ENCODE measurements around the gene H2BK1.

H2BK1 gene

DNA sequence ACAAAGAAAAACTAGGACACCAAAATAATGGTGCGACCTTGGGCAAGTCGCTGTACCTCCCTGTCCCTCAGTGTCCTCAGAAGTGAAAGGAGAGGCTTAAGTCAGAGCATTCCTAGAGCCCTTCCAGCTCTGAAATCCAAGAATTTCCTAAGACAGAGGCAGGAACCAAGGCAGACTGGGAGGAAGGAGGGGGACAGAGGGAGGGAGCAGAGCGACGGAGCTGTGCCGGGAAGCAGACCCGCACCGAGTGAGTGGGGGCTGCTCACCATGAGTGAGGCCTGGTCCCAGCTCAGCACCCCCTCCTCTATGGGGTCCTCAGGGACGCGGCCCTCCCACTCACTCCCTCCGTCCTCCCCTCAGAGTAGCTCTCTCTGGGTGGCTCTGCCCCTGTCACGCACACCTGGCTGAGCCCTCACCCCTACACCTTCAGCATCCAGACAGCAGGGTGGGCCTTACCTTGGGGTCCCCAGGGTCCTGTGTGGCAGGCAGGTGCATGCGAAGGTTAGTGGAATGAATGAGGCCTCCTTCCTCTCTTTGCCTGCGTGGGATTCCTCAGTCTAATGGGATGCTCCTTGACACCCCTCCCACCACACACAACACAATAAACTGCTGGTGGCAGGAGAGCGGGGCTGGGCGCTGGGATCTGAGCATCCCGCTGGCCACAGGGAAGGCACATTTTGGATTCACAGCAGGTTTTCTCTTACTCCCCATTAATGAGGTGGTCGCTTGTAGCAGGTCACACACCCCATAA is 42.8 kb upstream of the H2BK1 start:
- no peak overlapping the region for H3K4me3 ChIP-seq (replicated peaks; ENCODE audit: low read depth, low read length)
- DNase-seq (ENCODE audit: extremely low read depth, low read depth): no peak
- TF ChIP-seq, protein P1, sequence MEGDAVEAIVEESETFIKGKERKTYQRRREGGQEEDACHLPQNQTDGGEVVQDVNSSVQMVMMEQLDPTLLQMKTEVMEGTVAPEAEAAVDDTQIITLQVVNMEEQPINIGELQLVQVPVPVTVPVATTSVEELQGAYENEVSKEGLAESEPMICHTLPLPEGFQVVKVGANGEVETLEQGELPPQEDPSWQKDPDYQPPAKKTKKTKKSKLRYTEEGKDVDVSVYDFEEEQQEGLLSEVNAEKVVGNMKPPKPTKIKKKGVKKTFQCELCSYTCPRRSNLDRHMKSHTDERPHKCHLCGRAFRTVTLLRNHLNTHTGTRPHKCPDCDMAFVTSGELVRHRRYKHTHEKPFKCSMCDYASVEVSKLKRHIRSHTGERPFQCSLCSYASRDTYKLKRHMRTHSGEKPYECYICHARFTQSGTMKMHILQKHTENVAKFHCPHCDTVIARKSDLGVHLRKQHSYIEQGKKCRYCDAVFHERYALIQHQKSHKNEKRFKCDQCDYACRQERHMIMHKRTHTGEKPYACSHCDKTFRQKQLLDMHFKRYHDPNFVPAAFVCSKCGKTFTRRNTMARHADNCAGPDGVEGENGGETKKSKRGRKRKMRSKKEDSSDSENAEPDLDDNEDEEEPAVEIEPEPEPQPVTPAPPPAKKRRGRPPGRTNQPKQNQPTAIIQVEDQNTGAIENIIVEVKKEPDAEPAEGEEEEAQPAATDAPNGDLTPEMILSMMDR (IDR thresholded peaks at IDR 0.05; ENCODE audit: low read depth, low read length, missing control alignments): no peak

DNA sequence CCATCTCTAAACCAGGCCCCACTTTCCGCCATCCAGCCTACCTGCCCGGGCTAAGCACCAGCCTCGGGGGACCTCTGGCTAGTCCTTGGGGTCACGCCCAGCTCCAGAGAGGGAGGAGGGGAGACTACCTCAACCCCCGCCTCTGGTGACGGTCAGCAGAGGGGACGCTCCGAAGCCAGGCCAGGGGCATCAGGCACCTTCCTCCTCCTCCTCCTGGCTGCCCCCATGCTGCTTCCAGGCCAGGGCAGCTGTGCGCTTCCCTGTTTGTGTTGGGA is 42.2 kb upstream of the H2BK1 start:
- no peak for DNase-seq (ENCODE audit: extremely low read depth, low read depth)
- TF ChIP-seq, protein P1 (IDR thresholded peaks at IDR 0.05; ENCODE audit: low read depth, low read length, missing control alignments): no peak
- peak overlapping the region; percentile 51 for H3K4me3 ChIP-seq (replicated peaks; ENCODE audit: low read depth, low read length)

DNA sequence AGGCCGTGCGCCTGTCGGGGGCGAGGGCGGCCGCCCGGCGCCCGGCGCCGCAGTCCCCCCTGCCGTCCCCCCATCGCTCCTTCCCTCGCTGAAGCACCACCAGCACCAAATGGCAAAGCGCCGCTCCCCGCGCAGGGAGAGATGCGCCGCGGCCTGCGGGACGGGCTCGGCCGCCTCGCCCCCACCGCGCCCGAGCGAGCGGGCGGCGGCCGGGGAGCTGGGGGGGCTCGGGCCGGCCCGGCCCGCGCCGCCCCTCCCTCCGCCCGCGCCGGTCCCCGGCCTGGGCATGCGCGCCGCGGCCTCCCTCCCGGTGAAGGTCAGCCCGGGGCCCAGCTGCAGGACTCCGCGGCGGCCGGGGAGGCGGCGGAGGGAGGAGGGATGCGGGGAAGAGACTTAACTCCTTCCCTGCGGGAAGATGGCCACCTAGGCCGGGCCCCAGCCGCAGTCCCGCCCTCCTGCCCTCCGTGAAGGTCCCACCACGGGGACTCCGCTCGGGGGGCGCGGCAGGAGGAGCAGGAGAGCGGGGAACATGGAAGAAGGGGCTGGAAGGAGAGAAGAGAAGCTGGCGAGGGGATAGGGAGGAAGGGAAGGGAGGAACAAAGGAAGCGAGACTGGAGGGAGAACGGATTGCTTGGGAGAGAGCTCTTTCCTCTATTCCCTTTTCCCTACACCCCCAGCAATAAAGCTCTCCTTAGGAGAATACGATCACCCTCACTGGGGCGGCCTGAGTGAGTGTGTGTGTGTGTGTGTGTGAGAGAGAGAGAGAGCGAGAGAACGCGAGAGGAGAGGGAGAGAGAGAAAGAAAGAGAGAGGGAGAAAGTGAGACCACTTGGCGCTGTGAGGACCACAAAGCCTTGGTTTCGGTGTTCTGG is 41.6 kb upstream of the H2BK1 start:
- H3K4me3 ChIP-seq (replicated peaks; ENCODE audit: low read depth, low read length): peak overlapping the region; percentile 51
- DNase-seq (ENCODE audit: extremely low read depth, low read depth): no peak
- TF ChIP-seq, protein P1 (IDR thresholded peaks at IDR 0.05; ENCODE audit: low read depth, low read length, missing control alignments): no peak

DNA sequence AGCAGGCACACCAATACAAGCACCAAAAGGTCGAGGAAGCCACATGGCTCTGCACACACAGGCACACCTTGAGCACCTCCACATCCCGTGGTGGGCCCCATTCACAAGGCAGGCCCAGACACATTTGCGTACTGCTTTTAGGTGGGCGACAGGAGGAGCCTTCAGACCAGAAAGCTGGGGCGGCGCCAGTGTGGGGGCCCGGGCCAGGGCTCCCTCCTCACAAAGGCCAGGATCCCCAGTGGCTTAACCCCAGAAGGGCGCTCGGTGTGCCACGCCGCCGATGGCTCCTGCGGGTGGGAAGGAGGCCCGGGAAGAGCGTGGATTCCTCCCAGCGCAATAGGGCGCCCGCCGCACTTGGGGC is 41.0 kb upstream of the H2BK1 start:
- peak overlapping the region; percentile 25 for H3K4me3 ChIP-seq (replicated peaks; ENCODE audit: low read depth, low read length)

DNA sequence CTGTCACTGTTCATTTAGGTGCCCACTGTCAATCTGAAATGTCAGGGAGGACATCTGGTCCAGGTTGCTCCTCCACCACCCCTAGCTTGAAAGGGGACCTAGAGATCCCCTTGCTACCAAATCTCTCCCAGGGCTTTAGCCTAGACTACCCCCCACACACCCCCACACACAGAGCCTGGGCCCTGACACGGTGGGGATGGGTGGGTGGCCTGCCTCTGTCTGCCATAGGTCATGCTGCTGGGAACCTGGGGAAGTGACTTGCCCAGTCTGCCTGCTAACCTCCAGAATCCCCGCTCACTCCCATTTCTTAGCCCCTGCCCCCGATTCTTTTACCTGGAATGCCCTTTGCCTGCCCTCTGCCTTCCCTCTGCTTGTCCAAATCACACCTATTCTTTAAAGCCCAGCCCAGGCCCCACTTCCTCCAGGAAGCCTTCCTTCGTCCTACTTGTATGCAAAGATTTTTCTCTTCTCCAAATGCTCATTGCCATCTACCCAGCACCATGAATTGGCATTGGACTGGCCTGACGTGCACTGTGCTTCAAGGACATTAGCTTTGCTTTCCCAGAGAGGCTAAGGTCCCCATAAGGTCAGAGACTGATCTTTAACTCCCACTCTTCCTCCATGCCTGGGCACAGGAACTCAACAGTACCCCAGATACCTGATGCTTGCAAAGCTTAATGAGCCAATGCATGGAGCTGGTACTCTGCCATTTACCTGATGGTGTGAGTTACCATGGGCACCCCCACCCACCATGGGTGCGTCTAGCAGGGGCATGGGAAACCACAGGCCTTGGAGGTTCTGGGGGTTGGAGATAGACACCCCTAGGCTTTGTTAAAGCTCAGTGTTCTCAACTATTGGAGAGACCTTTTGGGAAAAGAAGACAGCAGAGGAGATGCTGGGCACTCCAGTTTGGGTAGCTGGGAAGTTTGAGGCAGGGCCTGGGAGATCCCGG is 40.2 kb upstream of the H2BK1 start:
- no peak for DNase-seq (ENCODE audit: extremely low read depth, low read depth)
- H3K4me3 ChIP-seq (replicated peaks; ENCODE audit: low read depth, low read length): no peak overlapping the region
- TF ChIP-seq, protein P1 (IDR thresholded peaks at IDR 0.05; ENCODE audit: low read depth, low read length, missing control alignments): no peak

More for the DNA sequence above, 41.0 kb upstream of the H2BK1 start:
- TF ChIP-seq, protein P1 (IDR thresholded peaks at IDR 0.05; ENCODE audit: low read depth, low read length, missing control alignments): no peak
- no peak for DNase-seq (ENCODE audit: extremely low read depth, low read depth)

DNA sequence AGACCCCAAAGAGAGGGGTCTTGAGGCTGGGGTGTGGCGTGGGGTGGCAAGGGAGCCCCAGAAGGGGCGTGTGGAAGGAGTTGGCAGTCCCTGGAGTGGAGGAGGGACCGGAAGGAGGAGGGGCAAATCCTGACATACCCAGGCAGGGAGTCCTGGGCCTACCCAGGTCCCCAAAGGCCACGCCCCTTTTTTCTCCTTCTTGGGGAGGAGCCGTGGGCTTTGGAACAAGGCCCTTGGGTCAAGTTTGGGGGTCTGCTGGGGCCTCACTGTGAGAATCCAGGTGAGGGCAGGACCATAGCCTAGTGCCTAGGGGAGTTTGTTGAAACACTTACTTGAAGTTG is 39.4 kb upstream of the H2BK1 start:
- TF ChIP-seq, protein P1 (IDR thresholded peaks at IDR 0.05; ENCODE audit: low read depth, low read length, missing control alignments): no peak
- no peak overlapping the region for H3K4me3 ChIP-seq (replicated peaks; ENCODE audit: low read depth, low read length)
- DNase-seq (ENCODE audit: extremely low read depth, low read depth): no peak

All from HFF-Myc (cell line).